Epidermal melanocyte (primary cell): ENCODE measurements around the gene IGSF22.

Experiments
- DNase-seq: peaks from one replicate; pipeline ENCODE4 v3.0.0; 2011; ENCODE audit warnings: low spot score; ENCODE audit not compliant: insufficient read length

IGSF22 gene

DNA sequence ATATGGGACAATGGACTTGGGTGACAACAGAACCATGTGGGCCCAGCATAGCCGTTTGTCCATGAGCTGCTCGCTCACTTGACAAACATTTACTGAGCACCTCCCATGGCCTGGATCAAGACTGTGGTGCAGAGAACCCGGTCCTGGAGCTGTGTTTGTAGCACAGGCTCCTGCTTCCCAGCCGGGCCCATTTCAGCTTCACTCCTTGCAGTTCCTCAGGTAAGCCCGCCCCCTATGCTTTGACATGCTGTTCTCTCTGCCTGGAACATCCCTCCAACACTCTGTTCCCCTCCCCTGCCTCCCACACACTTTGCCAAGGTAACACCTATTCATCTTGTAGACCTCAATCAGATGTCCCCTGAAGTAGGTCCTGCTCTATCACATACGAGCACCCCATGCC lies 19.3 kb upstream of the IGSF22 start:
- DNase-seq: no peak

- no peak for DNase-seq
Observed at GRCh38 chr11:18743900-18744514, 18.0 kb upstream of the IGSF22 start.

DNA sequence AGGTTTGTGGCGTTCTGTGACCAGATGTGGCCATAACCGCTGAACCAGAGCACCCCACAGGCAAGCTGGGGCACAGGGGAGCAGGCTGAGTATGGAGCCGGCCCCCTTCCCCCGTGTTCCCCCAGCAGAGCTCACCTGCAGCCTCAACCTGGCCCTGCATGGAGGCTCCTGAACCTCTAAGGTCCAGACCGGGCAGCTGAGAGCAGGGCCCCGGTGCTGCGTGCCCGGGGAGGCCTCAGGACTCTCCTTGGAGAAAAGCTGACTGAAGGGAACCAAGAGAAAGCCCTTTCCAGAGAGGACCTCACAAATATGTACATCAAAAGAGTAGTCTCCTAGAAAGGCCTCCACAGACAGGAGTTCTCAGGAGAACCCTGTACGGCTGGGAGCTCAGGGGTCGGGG lies 17.4 kb upstream of the IGSF22 start:
- DNase-seq: no peak

DNA sequence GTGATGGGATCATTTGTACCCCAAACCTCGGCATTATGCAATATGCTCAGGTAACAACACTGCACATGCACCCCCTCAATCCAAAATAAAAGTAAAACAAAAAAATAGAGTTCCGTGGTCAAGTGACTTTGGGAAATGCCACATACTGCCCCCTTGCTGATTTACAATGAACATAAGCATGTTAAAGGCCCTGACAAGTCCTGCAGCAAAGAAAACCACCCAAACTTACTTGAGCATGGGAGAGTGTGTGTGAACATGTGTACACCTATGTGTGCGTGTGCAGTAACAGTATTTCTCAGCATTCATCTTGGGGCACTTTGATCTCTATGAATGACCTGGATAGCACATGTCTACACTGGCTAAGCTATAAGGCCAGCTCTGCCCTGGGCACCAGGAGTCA lies 15.8 kb upstream of the IGSF22 start:
- no peak for DNase-seq

GRCh38 chr11:18739685-18740084 lies 13.7 kb upstream of the IGSF22 start:
- no peak for DNase-seq

DNA sequence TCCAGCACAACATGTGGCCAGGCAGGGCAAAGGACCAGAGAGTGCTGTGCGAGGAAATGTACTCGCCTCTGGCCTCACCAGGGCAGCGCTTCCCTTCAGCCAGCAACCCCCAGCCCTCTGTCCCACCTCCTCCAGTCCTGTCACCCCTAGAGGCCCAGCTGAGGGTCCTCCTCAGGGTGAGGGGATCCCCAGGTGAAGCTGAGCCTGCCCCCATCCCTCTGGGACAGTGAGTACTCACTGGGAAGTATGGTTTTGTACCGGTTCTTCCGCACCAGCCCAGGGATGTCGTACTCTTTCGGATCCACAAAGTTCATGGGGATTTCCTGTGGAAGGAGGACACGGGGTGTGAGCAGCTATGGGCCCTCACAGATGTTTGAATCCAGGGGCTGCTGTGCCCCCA lies 11.7 kb upstream of the IGSF22 start:
- no peak for DNase-seq

- DNase-seq: no peak
Observed at GRCh38 chr11:18736590-18737148, 10.7 kb upstream of the IGSF22 start.

DNA sequence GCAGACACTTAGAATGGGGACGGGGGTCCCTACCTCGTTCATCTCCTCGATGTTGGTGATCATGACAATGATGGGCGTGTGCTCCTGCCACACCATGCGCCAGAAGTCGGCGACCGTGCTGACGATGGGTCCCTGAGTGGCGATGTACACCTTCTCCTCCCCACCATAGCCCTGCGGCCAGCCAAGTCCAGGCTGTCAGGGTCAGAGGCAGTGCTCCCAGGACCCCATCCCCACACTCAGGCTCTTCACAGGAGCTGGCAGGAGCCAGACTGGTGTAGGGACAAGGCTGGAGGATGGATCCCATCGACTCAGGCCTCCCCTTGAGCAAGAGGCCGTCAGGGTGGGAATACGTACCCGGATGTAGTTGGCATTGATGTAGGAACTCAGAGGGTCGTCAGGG lies 7.2 kb upstream of the IGSF22 start:
- DNase-seq: no peak

- DNase-seq: peak; percentile 88
Observed at GRCh38 chr11:18731949-18732821, 6.2 kb upstream of the IGSF22 start.

- no peak for DNase-seq
Observed at GRCh38 chr11:18731441-18731840, 5.5 kb upstream of the IGSF22 start.

- DNase-seq: no peak
Observed at GRCh38 chr11:18730020-18730419, 4.0 kb upstream of the IGSF22 start.

DNA sequence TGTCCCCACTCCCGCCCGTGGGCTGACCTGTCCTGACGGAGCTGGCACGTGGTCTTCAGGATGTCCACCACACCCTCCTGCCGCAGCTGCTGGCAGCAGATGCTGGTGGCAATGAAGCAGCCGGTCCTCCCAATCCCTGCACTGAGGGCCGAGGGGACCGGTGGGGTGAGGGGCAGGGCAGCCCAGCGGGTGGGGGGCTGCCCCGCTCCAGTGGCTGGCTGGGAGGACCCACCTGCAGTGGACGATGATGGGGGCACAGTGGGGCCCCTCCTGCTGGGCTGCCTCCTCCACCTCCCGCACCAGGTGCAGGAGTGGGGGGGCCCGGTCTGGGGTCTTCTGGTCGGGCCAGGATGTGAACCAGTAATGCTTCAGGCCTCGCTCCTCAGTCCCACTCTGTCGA lies 3.4 kb upstream of the IGSF22 start:
- no peak for DNase-seq

DNA sequence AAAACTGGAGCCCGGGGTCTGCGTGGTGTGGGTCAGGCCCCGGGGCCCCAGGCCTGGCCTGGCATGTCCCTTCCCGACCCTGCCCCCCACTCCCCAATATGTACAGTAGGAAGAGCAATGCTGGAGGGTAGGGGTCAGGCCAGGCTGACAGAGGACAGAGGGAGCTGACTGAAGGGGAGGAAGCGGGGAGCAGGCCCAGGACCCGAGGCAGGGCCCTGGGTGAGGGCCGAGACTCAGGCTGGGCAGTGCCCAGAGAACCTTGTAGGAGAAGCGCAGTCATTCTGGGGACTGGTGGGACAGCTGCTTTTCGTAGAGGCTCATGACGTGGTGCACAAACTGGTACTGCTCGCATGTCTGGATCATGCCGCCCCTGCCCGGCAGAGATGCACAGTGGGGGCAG lies 2.7 kb upstream of the IGSF22 start:
- DNase-seq: no peak

- peak; percentile 64 for DNase-seq
Observed at GRCh38 chr11:18727479-18728236, 1.7 kb upstream of the IGSF22 start.

DNA sequence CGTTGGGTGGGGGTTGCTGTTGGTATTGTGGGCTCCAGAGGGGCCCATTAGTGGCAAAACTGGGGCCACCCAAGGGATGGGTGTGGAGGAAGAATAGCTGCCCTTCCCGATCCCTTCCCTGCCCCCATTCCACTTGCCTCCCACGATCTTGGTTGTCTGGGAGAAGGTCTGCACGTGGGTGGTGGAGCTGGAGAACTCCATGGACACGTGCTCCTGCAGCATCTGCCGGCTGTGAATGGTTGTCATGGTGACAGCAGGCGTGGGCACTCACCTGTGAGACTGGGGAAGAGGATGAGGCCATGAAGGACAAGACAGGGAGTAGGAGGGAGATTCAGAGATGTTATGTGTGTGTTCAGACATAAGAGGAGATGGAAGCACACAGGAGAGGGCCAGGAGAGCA lies 2.0 kb downstream of the IGSF22 start:
- no peak for DNase-seq

- no peak for DNase-seq
Observed at GRCh38 chr11:18722293-18722637, 3.7 kb downstream of the IGSF22 start.

DNA sequence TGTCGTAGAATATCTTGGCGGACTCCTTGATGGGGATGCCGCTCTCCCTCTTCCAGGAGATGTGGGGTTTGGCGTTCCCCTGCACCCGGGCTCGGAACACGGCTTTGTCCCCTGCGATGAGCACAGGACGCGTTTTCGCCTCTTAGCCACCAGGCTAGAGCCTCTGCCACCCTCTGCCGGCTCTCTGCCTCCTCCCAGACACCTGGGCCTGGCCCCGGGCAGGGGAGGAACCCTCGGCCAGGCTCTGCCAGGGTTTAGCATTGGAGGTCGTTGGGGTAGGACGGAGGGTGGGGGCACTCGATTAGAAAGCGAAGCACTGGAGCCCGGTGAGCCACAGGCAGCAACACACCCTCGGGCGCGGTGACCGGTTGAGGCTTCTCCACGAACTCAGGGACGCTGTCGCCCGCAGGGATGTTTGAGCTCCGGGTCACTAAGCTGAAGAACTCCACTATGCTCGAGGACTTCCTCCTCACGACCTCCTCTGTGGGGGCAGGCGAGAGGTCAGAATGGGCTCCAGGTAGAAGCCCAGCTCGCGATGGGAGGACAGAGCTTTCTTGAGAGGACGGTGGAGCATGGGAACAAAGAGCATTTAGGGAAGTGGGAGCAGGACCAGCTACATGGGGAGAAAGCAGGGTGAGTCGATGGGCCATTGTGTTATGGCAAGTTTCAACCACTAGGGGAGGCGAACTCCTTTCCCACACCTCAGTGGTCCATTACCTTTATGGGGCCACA lies 4.3 kb downstream of the IGSF22 start:
- no peak for DNase-seq

- DNase-seq: peak; percentile 88
Observed at GRCh38 chr11:18720808-18721560, 5.0 kb downstream of the IGSF22 start.

DNA sequence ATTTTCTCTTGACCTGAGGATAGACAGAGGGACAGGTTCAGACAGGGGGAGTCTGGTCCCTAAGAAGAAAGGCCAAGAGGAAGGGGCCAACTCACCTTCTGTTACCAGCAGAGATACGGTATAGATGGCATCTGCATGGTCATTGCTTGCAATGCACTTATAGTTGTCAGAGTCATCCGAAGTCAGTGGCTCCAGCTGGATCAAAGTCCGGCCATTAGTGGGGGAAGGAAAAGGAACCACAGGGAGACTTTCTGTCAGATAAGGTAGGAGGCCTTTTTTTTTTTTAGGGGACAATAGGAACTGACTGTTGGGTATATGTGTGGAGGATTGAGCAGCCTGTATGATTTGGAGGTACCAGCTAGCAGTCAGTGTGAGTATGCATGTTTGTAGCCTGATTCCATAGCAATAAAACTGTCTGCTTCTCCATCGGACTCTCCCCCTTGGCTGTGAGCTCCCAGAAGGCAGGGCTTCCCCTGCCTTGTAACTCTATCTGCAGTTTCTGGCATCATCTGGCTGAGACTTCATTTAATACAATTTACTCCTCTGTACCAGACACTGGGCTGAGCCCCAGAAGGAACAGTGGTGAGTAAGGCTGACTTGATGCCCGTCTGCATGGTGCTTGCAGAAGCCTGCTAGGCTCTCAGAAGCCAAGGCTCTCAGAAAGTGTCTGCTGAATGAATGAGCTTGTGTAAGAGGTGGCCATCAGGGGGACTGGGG lies 5.7 kb downstream of the IGSF22 start:
- no peak for DNase-seq

DNA sequence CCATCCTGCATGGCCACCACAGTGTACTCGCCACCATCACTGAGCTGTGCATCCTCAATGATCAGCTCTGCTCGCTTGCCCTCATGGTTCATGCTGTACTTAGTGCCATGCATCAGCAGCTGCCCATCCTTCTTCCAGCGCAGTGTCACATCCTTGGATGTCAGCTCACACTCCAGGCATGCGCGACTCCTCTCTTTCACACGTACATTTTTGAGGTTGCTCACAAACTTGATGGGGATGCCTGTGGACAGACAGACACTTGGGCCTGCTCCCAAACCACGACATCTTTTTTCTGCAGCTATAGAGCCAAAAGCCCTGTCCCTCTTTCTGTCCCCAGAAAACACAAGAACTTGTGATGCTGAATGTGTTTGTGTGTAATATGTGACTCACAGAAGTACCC lies 10.5 kb downstream of the IGSF22 start:
- no peak for DNase-seq
